Mesothelial cell of epicardium (in vitro differentiated cells): ENCODE results near the gene EPHA4. TPM values are rescaled to one million over a fixed set of nuclear protein-coding genes. Genes with fewer than 3 reads are reported as not detected.
A peak's percentile ranks its signal among the peaks of the same experiment; 100 is the strongest.

Experiments used
- DNase-seq, 2 experiments: peaks; one replicate each; pipeline ENCODE4 v3.0.0; 2021; ENCODE audit warnings: low spot score in 2 of 2; ENCODE audit not compliant: unreplicated experiment in 2 of 2
- H3K27ac Mint-ChIP-seq: 2 replicates; pipeline ENCODE4 v1.8.0; 2021; ENCODE audit warnings: mixed read lengths
- H3K27me3 Mint-ChIP-seq: 2 replicates; pipeline ENCODE4 v1.8.0; 2021; ENCODE audit warnings: low read depth, mixed read lengths
- H3K36me3 Mint-ChIP-seq: 2 replicates; pipeline ENCODE4 v1.8.0; 2021; ENCODE audit warnings: mixed read lengths
- H3K4me1 Mint-ChIP-seq: 2 replicates; pipeline ENCODE4 v1.8.0; 2021; ENCODE audit warnings: mixed read lengths
- H3K4me3 Mint-ChIP-seq: 2 replicates; pipeline ENCODE4 v1.8.0; 2021; ENCODE audit warnings: mild to moderate bottlenecking, moderate library complexity, mixed read lengths
- H3K9me3 Mint-ChIP-seq: 2 replicates; pipeline ENCODE4 v1.8.0; 2021; ENCODE audit warnings: mixed read lengths
- CTCF ChIP-seq: fragments of 200-600 bp; sonication (generic); IDR thresholded peaks from one replicate; pipeline ENCODE4 v1.5.0; 2021; ENCODE audit warnings: antibody characterized with exemption; ENCODE audit not compliant: unreplicated experiment
- total RNA-seq: library from RNA; stranded (reverse); gene quantifications from 3 replicates; pipeline ENCODE4 v1.2.1, GENCODE V29; 2021

EPHA4 gene
- total RNA-seq, 1 donor from 2014 or later = 20.5 TPM

DNA sequence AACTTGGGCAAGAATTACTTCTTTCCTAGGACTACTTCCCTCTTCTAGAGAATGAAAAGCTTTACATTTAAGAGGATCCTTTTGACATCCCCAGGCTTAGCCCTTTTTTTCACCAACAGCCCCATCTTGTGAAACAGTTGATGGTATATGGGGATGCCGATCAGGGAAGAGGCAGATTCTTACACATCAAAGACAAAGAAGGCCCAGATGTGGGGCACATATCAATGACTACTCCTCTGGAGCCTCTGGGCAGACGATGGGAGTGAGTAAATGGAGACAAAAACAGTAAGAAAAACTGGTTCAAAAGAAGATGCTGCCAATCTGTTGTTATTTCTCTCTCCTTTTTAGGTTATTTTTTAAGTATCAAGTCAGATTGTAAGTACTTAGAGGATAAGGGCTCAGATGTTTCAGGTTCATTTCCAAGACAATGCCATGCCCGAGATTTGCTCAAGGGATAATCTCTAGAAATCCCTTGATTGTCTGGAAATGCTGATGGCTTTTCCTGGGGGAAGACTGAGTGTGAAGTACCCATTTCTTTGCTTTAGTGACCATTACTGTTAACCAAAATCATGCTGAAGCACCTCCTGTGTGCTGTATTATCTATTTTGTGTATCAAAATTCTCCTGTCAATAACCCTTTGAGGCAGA is 117.5 kb downstream of the EPHA4 start:
- TF ChIP-seq CTCF = no peak
- no peak overlapping the region for H3K4me3 Mint-ChIP-seq
- H3K4me1 Mint-ChIP-seq = peaks cover 6% of the 10 kb centered on the region
- H3K27me3 Mint-ChIP-seq = peaks cover 2% of the 10 kb centered on the region
- no peak for DNase-seq
- no peak overlapping the region for H3K27ac Mint-ChIP-seq
- no peaks in the 10 kb centered on the region for H3K9me3 Mint-ChIP-seq
- peaks cover 10% of the 10 kb centered on the region for H3K36me3 Mint-ChIP-seq

DNA sequence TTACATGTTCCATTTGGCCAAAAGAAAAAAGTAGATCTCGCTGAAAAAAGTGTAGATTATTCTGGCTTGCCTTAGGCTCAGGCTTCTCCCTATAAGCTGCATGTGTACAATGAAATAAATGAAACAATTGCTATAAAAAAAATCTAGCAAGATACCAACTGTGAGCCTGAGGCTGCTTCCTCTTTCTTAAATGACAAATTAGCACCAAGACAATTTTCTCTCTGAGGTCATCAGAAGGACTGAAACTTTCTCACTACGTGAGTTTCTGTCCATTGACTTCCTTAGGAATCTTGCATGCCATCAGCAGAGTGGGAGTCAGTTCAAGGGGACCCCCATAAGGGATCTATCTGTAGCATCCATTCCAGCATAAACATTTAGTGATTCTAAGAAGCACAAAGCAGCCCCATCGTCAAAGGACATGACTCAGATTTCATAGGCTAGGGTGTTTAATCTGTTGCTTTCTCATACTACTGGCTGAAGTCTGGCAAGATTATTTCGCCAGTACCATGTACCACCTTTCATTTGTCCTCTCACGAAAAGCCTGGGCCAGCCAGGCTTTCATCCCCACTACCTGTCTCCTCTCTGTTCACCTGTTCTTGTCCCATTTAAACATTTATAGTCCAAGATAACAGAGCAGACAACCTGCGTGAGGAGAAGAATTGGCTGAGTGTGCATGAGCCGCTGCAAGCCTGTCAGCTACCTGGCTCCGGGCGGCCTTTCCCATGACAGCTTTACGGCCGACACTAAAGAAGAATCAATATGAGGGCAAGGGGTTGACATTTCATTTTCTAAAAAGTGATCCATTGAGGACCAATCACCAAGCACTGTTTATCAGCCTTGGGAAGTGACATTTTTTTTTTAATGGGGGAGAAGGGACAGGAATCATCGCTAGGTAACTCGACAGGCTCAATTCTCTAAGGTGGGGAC is 120.0 kb downstream of the EPHA4 start:
- peaks cover 2% of the 10 kb centered on the region for H3K27me3 Mint-ChIP-seq
- peak overlapping the region; percentile 12 for H3K27ac Mint-ChIP-seq
- TF ChIP-seq CTCF = no peak
- no peak overlapping the region for H3K4me3 Mint-ChIP-seq
- peaks cover 21% of the 10 kb centered on the region for H3K4me1 Mint-ChIP-seq
- H3K36me3 Mint-ChIP-seq = peaks cover 10% of the 10 kb centered on the region
- H3K9me3 Mint-ChIP-seq = no peaks in the 10 kb centered on the region
- DNase-seq = no peak

GRCh38 chr2:221450280-221450679 is 121.8 kb downstream of the EPHA4 start:
- DNase-seq = no peak
- no peaks in the 10 kb centered on the region for H3K9me3 Mint-ChIP-seq
- H3K27me3 Mint-ChIP-seq = peaks cover 2% of the 10 kb centered on the region
- no peak for TF ChIP-seq CTCF
- no peak overlapping the region for H3K4me3 Mint-ChIP-seq
- no peak overlapping the region for H3K27ac Mint-ChIP-seq
- peaks cover 25% of the 10 kb centered on the region for H3K4me1 Mint-ChIP-seq
- H3K36me3 Mint-ChIP-seq = peaks cover 5% of the 10 kb centered on the region

DNA sequence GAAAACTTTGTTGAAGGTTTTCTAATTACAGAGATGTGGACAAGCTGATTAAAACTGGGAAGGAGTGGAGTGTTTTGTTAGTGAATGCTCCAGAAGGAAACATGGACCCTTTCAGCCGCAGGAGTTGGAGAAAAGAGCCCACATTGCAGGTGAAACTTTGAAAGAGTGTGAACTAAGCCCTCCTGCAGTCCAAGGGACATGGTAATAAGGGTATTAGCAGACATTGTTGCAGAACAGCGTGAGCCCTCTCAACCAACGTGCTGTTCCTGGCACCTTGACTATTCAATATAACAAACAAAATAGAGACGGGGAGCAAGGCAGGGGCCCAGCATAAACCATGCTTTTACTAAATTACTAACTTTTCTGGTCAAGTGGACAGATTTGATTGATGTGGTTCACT is 122.7 kb downstream of the EPHA4 start:
- H3K27me3 Mint-ChIP-seq = peaks cover 2% of the 10 kb centered on the region
- H3K4me3 Mint-ChIP-seq = no peak overlapping the region
- no peak overlapping the region for H3K27ac Mint-ChIP-seq
- peaks cover 2% of the 10 kb centered on the region for H3K36me3 Mint-ChIP-seq
- peaks cover 25% of the 10 kb centered on the region for H3K4me1 Mint-ChIP-seq
- TF ChIP-seq CTCF = no peak
- H3K9me3 Mint-ChIP-seq = no peaks in the 10 kb centered on the region
- DNase-seq = no peak

GRCh38 chr2:221448844-221449390 is 123.2 kb downstream of the EPHA4 start:
- no peak overlapping the region for H3K4me3 Mint-ChIP-seq
- no peaks in the 10 kb centered on the region for H3K9me3 Mint-ChIP-seq
- H3K27me3 Mint-ChIP-seq = peaks cover 2% of the 10 kb centered on the region
- peaks cover 26% of the 10 kb centered on the region for H3K4me1 Mint-ChIP-seq
- DNase-seq = no peak
- H3K27ac Mint-ChIP-seq = no peak overlapping the region
- H3K36me3 Mint-ChIP-seq = peaks cover 2% of the 10 kb centered on the region
- no peak for TF ChIP-seq CTCF
